ENCODE data around the gene VPS26C.

DNA sequence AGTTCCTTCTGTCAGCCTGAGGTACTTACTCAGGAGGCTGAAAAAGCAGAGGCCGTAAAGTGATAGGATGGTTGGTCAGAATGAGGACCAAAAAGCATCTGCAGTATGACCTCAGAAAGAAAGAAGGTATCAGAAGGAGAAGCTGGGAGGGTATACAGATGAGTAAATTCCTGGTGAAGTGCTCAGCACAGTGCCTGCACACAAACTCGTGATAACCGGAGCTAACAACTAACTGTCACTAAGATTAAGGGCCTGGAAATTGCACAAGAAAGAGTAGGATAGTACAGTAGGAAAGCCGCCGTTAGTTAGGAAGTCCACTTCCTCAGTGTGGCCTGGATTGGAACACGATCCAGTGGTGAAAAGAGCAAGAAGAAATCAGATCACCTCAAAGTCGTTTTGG lies 62.6 kb downstream of the VPS26C start:
- TF ChIP-seq, protein P1, sequence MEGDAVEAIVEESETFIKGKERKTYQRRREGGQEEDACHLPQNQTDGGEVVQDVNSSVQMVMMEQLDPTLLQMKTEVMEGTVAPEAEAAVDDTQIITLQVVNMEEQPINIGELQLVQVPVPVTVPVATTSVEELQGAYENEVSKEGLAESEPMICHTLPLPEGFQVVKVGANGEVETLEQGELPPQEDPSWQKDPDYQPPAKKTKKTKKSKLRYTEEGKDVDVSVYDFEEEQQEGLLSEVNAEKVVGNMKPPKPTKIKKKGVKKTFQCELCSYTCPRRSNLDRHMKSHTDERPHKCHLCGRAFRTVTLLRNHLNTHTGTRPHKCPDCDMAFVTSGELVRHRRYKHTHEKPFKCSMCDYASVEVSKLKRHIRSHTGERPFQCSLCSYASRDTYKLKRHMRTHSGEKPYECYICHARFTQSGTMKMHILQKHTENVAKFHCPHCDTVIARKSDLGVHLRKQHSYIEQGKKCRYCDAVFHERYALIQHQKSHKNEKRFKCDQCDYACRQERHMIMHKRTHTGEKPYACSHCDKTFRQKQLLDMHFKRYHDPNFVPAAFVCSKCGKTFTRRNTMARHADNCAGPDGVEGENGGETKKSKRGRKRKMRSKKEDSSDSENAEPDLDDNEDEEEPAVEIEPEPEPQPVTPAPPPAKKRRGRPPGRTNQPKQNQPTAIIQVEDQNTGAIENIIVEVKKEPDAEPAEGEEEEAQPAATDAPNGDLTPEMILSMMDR (IDR thresholded peaks at IDR 0.05 in 8 of 11, conservative IDR thresholded peaks at IDR 0.05 in 3 of 11), result no peak
- TF ChIP-seq POLR2A (IDR thresholded peaks at IDR 0.05) (no peak), POLR2AphosphoS5 (IDR thresholded peaks at IDR 0.05) (no peak)
